Subcutaneous abdominal adipose tissue (tissue), 5 donors: ENCODE measurements around the gene FILIP1L.
A peak's percentile ranks its signal among the peaks of the same experiment; 100 is the strongest.

ENCODE experiments used
- H3K27ac ChIP-seq: one replicate; pipeline ENCODE4 v1.7.0; 2013; ENCODE audit warnings: low read depth, mild to moderate bottlenecking, inconsistent platforms, low read length, moderate library complexity
- H3K27me3 ChIP-seq, 5 donors: one replicate each; pipeline ENCODE4 v1.7.0; 2013; ENCODE audit warnings: low read length in 5 of 5, inconsistent platforms in 1 of 5; ENCODE audit not compliant: control insufficient read depth in 5 of 5, insufficient read depth in 4 of 5
- H3K36me3 ChIP-seq, 5 donors: one replicate each; pipeline ENCODE4 v1.7.0; 2013; ENCODE audit warnings: low read length in 5 of 5; ENCODE audit not compliant: control insufficient read depth in 5 of 5, insufficient read depth in 5 of 5
- H3K4me1 ChIP-seq, 5 donors: one replicate each; pipeline ENCODE4 v1.7.0; 2013; ENCODE audit warnings: low read length in 5 of 5, mild to moderate bottlenecking in 3 of 5, moderate library complexity in 1 of 5; ENCODE audit not compliant: control insufficient read depth in 5 of 5, insufficient read depth in 5 of 5
- H3K4me3 ChIP-seq, 5 donors: one replicate each; pipeline ENCODE4 v1.7.0; 2013; ENCODE audit warnings: low read length in 5 of 5, low read depth in 1 of 5
- H3K9ac ChIP-seq, 5 donors: one replicate each; pipeline ENCODE4 v1.7.0; 2013; ENCODE audit warnings: low read length in 5 of 5, mild to moderate bottlenecking in 4 of 5, moderate library complexity in 3 of 5
- H3K9me3 ChIP-seq, 5 donors: one replicate each; pipeline ENCODE4 v1.7.0; 2013; ENCODE audit warnings: low read length in 5 of 5; ENCODE audit not compliant: control insufficient read depth in 5 of 5
- donor health status: healthy.
- donor health status: healthy.
- donor health status: healthy.
- donor health status: healthy.
- donor health status: healthy.

Gene FILIP1L

DNA sequence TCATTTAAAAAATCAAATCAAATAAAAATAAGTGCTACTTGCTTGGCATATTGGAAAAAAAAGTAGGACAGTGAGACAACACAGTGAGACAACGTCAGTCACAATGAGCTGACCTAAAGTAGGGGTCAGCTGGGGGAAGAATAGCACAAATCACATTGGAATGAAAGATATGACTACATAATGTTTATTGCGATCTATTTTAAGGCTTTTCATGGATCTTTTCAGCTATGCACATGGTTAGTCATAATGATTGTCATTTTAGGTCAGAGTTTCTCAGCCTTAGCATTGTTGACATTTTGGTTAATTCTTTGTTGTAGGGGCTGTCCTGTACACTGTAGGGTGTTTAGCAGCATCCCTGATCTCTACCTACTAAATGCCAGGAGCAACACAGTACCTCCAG is 252.1 kb downstream of the FILIP1L start:
- Histone ChIP-seq H3K27ac (peak overlapping the region; percentile 4), H3K4me1 (peaks cover 0 to 39% (median 18%) of the 10 kb centered on the region in 5 donors), H3K9ac (no peak overlapping the region), H3K36me3 (peaks cover 16 to 53% (median 25%) of the 10 kb centered on the region in 5 donors), H3K9me3 (no peaks in the 10 kb centered on the region), H3K27me3 (no peaks in the 10 kb centered on the region), H3K4me3 (no peak overlapping the region)

- Histone ChIP-seq H3K4me3 (no peak overlapping the region), H3K27me3 (no peaks in the 10 kb centered on the region), H3K27ac (peak overlapping the region; percentile 28), H3K4me1 (peaks cover 0 to 30% (median 12%) of the 10 kb centered on the region in 5 donors), H3K36me3 (peaks cover 16 to 50% (median 26%) of the 10 kb centered on the region in 5 donors), H3K9me3 (no peaks in the 10 kb centered on the region), H3K9ac (no peak overlapping the region)
Observed at GRCh38 chr3:99861216-99861615, 253.1 kb downstream of the FILIP1L start.

DNA sequence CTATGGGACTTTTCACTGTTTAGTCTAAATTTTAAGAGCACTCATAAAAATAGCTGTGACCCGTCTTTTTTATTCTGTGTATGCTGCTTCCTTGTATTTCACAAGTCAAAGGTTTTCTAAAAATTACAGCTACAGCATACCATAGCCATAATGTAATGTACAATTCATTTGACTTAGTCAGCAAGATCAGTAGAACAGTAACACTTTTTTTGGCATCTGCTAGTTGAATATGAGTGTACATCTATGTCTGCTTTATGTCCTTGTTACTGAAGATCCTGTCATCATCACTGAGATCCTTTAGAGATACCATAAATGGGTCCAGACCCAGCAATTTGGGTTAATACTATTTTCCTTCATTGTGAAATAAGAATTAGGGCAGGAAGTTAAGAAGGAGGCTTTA is 254.5 kb downstream of the FILIP1L start:
- no peak overlapping the region for H3K4me3 ChIP-seq
- H3K27me3 ChIP-seq, result no peaks in the 10 kb centered on the region
- H3K27ac ChIP-seq, result peak overlapping the region; percentile 28
- peak overlapping the region in 1 of 5 donors; percentile 22 for H3K9ac ChIP-seq
- H3K9me3 ChIP-seq, result no peaks in the 10 kb centered on the region
- H3K36me3 ChIP-seq, result peaks cover 16 to 57% (median 23%) of the 10 kb centered on the region in 5 donors
- H3K4me1 ChIP-seq, result peaks cover 0 to 25% (median 12%) of the 10 kb centered on the region in 5 donors

DNA sequence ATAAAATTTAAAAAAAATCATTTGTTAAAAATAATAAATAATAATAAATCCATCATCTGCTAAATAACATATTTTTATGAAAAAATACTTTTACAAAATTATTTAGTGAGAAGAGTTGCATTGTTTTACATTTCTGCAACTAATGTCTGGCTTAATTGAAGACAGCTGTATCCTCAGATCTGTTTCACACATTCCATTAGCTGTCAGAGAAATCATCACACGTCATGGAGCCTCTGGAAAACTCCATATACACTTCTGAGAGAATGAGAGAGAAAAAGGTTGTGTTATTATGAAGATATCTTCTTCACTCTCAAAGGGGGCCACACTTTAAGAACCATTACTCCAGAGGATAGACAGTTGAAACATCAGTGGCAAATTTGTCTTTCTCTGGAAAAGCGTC is 255.8 kb downstream of the FILIP1L start:
- no peaks in the 10 kb centered on the region for H3K9me3 ChIP-seq
- peaks cover 0 to 25% (median 12%) of the 10 kb centered on the region in 5 donors for H3K4me1 ChIP-seq
- no peak overlapping the region for H3K4me3 ChIP-seq
- H3K27me3 ChIP-seq, result no peaks in the 10 kb centered on the region
- peak overlapping the region; percentile 28 for H3K27ac ChIP-seq
- peaks cover 13 to 59% (median 28%) of the 10 kb centered on the region in 5 donors for H3K36me3 ChIP-seq
- no peak overlapping the region for H3K9ac ChIP-seq

DNA sequence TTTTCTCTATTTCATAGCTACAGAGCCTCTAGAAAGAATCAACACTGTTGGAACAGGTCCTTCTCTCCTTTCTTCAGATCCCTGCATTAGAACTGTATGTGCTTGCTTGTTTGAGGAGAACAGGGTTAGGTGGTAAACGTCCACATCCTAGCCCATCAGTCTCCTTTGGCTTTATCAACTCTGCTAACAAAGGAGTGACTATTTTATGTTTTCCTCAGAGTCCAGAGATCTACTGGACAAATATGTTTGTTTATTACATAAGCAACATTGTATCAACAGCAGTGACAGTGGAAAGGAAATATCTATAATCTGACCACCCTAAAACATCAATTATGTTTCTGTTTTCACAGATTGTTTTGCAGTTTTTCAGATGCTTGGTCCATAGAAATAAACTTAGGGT is 257.0 kb downstream of the FILIP1L start:
- Histone ChIP-seq H3K27me3 (no peaks in the 10 kb centered on the region), H3K9me3 (no peaks in the 10 kb centered on the region), H3K4me3 (no peak overlapping the region), H3K36me3 (peaks cover 4 to 48% (median 21%) of the 10 kb centered on the region in 5 donors), H3K9ac (no peak overlapping the region), H3K27ac (no peak overlapping the region), H3K4me1 (peaks cover 0 to 23% (median 12%) of the 10 kb centered on the region in 5 donors)

- no peaks in the 10 kb centered on the region for H3K9me3 ChIP-seq
- H3K4me1 ChIP-seq, result peaks cover 0 to 21% (median 12%) of the 10 kb centered on the region in 5 donors
- H3K36me3 ChIP-seq, result peaks cover 4 to 42% (median 15%) of the 10 kb centered on the region in 5 donors
- no peak overlapping the region for H3K4me3 ChIP-seq
- no peak overlapping the region for H3K27ac ChIP-seq
- H3K9ac ChIP-seq, result no peak overlapping the region
- H3K27me3 ChIP-seq, result no peaks in the 10 kb centered on the region
Observed at GRCh38 chr3:99856437-99857220, 257.7 kb downstream of the FILIP1L start.

GRCh38 chr3:99855900-99856299 is 258.4 kb downstream of the FILIP1L start:
- Histone ChIP-seq H3K9ac (no peak overlapping the region), H3K4me1 (peaks cover 0 to 16% (median 8%) of the 10 kb centered on the region in 5 donors), H3K36me3 (peaks cover under 1 to 36% (median 8%) of the 10 kb centered on the region in 5 donors), H3K27ac (no peak overlapping the region), H3K4me3 (no peak overlapping the region), H3K27me3 (no peaks in the 10 kb centered on the region), H3K9me3 (no peaks in the 10 kb centered on the region)

- H3K9ac ChIP-seq, result no peak overlapping the region
- no peaks in the 10 kb centered on the region for H3K27me3 ChIP-seq
- H3K36me3 ChIP-seq, result peaks cover 10 to 40% (median 17%) of the 10 kb centered on the region in 5 donors
- no peak overlapping the region for H3K27ac ChIP-seq
- H3K9me3 ChIP-seq, result peaks cover 0 to 2% (median 0%) of the 10 kb centered on the region in 5 donors
- peaks cover 0 to 8% (median 4%) of the 10 kb centered on the region in 5 donors for H3K4me1 ChIP-seq
- no peak overlapping the region for H3K4me3 ChIP-seq
Observed at GRCh38 chr3:99854756-99855298, 259.5 kb downstream of the FILIP1L start.

GRCh38 chr3:99852851-99853250 is 261.4 kb downstream of the FILIP1L start:
- H3K27ac ChIP-seq, result no peak overlapping the region
- H3K36me3 ChIP-seq, result peaks cover 10 to 40% (median 17%) of the 10 kb centered on the region in 5 donors
- peaks cover 0 to 3% (median 0%) of the 10 kb centered on the region in 5 donors for H3K4me1 ChIP-seq
- no peak overlapping the region for H3K4me3 ChIP-seq
- no peak overlapping the region for H3K9ac ChIP-seq
- no peaks in the 10 kb centered on the region for H3K27me3 ChIP-seq
- peaks cover 0 to 6% (median 0%) of the 10 kb centered on the region in 5 donors for H3K9me3 ChIP-seq

DNA sequence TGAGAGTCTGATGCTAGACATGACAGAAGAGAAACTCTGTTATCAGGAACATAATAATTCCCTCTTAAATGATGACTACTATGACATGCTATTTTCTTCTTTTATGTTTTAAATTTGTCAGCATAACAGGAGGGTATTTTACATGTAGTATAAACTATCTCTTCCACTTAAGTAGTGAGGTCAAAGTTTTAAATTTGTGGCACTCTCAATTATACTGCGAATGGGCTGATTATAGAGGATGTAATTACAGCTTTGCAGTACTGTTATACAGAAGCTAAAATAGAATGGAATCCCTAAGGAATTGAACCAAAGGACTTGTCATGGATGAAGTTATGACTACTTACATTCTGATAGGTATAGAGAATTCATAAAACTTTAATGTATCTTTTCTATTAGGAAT is 262.3 kb downstream of the FILIP1L start:
- Histone ChIP-seq H3K9ac (no peak overlapping the region), H3K36me3 (peaks cover 10 to 36% (median 14%) of the 10 kb centered on the region in 5 donors), H3K4me3 (no peak overlapping the region), H3K9me3 (peaks cover 0 to 6% (median 0%) of the 10 kb centered on the region in 5 donors), H3K27me3 (no peaks in the 10 kb centered on the region), H3K4me1 (peaks cover 0 to 11% (median 5%) of the 10 kb centered on the region in 5 donors), H3K27ac (no peak overlapping the region)
